GM12878 (cell line): ENCODE measurements around the gene PREX1. TPM values are rescaled to one million over a fixed set of nuclear protein-coding genes. Genes with fewer than 3 reads are reported as not detected.

Experiments
- ASH2L ChIP-seq: fragments of 300-600, 200-600 bp; sonication (generic); IDR thresholded peaks from 2 replicates; pipeline ENCODE4 v1.6.1; 2017; ENCODE audit warnings: low read depth, mild to moderate bottlenecking, borderline replicate concordance
- BCL3 ChIP-seq: IDR thresholded peaks from 2 replicates; pipeline ENCODE4 v1.6.1; 2011; ENCODE audit warnings: borderline replicate concordance, low read depth, mild to moderate bottlenecking, moderate library complexity, low read length; ENCODE audit not compliant: insufficient read depth, poor library complexity, severe bottlenecking
- BRCA1 ChIP-seq: IDR thresholded peaks from 2 replicates; pipeline ENCODE4 v1.6.1; 2011; ENCODE audit warnings: low read depth, low read length, improper control_type of control experiment
- IKZF1 ChIP-seq: fragments of 450-650 bp; conservative IDR thresholded peaks from 2 replicates; pipeline ENCODE4 v1.6.1; 2017; ENCODE audit warnings: antibody characterized with exemption, mild to moderate bottlenecking
- IKZF2 ChIP-seq, 2 experiments: fragments of 450-650 bp; IDR thresholded peaks; 2 replicates each; pipeline ENCODE4 v1.6.1; 2017; ENCODE audit warnings: mild to moderate bottlenecking in 2 of 2, moderate library complexity in 2 of 2
- IRF4 ChIP-seq: IDR thresholded peaks from 2 replicates; pipeline ENCODE4 v1.6.1; 2011; ENCODE audit warnings: low read depth, low read length
- IRF5 ChIP-seq: fragments of 450-650 bp; IDR thresholded peaks from 2 replicates; pipeline ENCODE4 v1.6.1; 2017; ENCODE audit warnings: borderline replicate concordance
- KLF5 ChIP-seq: fragments of 450-650 bp; IDR thresholded peaks from 2 replicates; pipeline ENCODE4 v1.6.1; 2014; ENCODE audit warnings: mild to moderate bottlenecking; ENCODE audit not compliant: partially characterized antibody
- MEF2B ChIP-seq: fragments of 450-650 bp; IDR thresholded peaks from 2 replicates; pipeline ENCODE4 v1.6.1; 2018; ENCODE audit warnings: mild to moderate bottlenecking, moderate library complexity; ENCODE audit not compliant: partially characterized antibody, poor library complexity, severe bottlenecking
- NKRF ChIP-seq: fragments of 450-650 bp; conservative IDR thresholded peaks from 2 replicates; pipeline ENCODE4 v1.6.1; 2017; ENCODE audit warnings: mild to moderate bottlenecking, moderate library complexity
- RAD51 ChIP-seq: fragments of 450-650 bp; IDR thresholded peaks from 2 replicates; pipeline ENCODE4 v1.6.1; 2016; ENCODE audit warnings: moderate library complexity, mild to moderate bottlenecking, inconsistent platforms
- RB1 ChIP-seq: fragments of 450-650 bp; formaldehyde crosslinking; IDR thresholded peaks from 2 replicates; pipeline ENCODE4 v1.6.1; 2017; ENCODE audit warnings: mild to moderate bottlenecking, borderline replicate concordance
- SIN3A ChIP-seq: IDR thresholded peaks from 2 replicates; pipeline ENCODE4 v1.6.1; 2012; ENCODE audit warnings: low read depth, low read length, improper control_type of control experiment
- SMC3 ChIP-seq: IDR thresholded peaks from 2 replicates; pipeline ENCODE4 v1.6.1; 2011; ENCODE audit warnings: low read length, improper control_type of control experiment, borderline replicate concordance
- SRF ChIP-seq, 2 experiments: IDR thresholded peaks; 2 replicates each; pipeline ENCODE4 v1.6.1; 2011; ENCODE audit warnings: low read depth in 2 of 2, low read length in 2 of 2, mild to moderate bottlenecking in 1 of 2, moderate library complexity in 1 of 2
- SUZ12 ChIP-seq: fragments of 200-600 bp; sonication (generic); IDR thresholded peaks from one replicate; pipeline ENCODE4 v1.6.1; 2018; ENCODE audit warnings: antibody characterized with exemption, mild to moderate bottlenecking; ENCODE audit not compliant: unreplicated experiment
- TCF3 ChIP-seq: IDR thresholded peaks from 2 replicates; pipeline ENCODE4 v1.6.1; 2012; ENCODE audit warnings: low read depth, mild to moderate bottlenecking, low read length, borderline replicate concordance; ENCODE audit not compliant: insufficient read depth
- ZNF217 ChIP-seq: fragments of 450-650 bp; IDR thresholded peaks from 2 replicates; pipeline ENCODE4 v1.6.1; 2017; ENCODE audit warnings: antibody characterized with exemption, mild to moderate bottlenecking
- ZNF687 ChIP-seq: fragments of 450-650 bp; IDR thresholded peaks from 2 replicates; pipeline ENCODE4 v1.6.1; 2017; ENCODE audit warnings: mild to moderate bottlenecking, moderate library complexity
- polyA plus RNA-seq, 11 experiments: library from polyadenylated mRNA; depleted of rRNA in 4 of 11; unstranded in 6 of 11; stranded (reverse) in 5 of 11; fragments of >200 nt; fragmentation: Nextera tagmentation in 4 of 11; fragmentation: Illumina TruSeq in 1 of 11; extraction: Ambion mirVana in 4 of 11; extraction: Trizol in 1 of 11; gene quantifications; 1 replicate in 1 of 11; 2 replicates in 10 of 11; pipeline versions ENCODE4 v1.2.1 to v1.2.3, GENCODE V29; 2011 to 2016; ENCODE audit warnings: inconsistent platforms in 2 of 11, missing spikeins in 2 of 11, low read depth in 1 of 11
- total RNA-seq, 4 experiments: library from RNA; depleted of rRNA in 3 of 4; stranded (reverse); fragments of >200 nt in 3 of 4; fragmentation: Illumina TruSeq in 1 of 4; extraction: Trizol in 1 of 4; gene quantifications; 2 replicates each; pipeline versions ENCODE4 v1.2.1 to v1.2.3, GENCODE V29; 2013 to 2021

Gene PREX1
- total and polyA plus RNA-seq, 10 of the 15 experiments (the other 5 are each of a cell fraction or from before 2014, with no cell fraction given) = 2.6 to 114 (median 38.9) TPM

- TF ChIP-seq IRF5 = no peak
- peak; percentile 84; the same call in 1 of the 2 replicates for TF ChIP-seq TCF3
- TF ChIP-seq SMC3 = 0 out of 2 replicates have a peak, but pooled peaks have one; percentile 12
- TF ChIP-seq MEF2B = peak; percentile 30
- TF ChIP-seq IKZF1 = peak; percentile 72
- TF ChIP-seq SUZ12 = no peak
- TF ChIP-seq SRF (IDR thresholded peaks at IDR 0.05; ENCODE audit: low read depth in 2 of 2, low read length in 2 of 2) = 0 out of 4 replicates have a peak, but pooled peaks of 1 of the 2 experiments have one; percentile 30
- no peak for TF ChIP-seq ZNF217
- TF ChIP-seq SIN3A = no peak
- TF ChIP-seq KLF5 = peak; percentile 36
- peak; percentile 18; the same call in 1 of the 2 replicates for TF ChIP-seq IRF4
- peak; percentile 1 for TF ChIP-seq BCL3
- peak; percentile 36; the same call in 1 of the 2 replicates for TF ChIP-seq NKRF
- no peak for TF ChIP-seq BRCA1
- TF ChIP-seq RB1 = no peak
- TF ChIP-seq RAD51 = no peak
- TF ChIP-seq ASH2L = no peak
- TF ChIP-seq IKZF2 (IDR thresholded peaks at IDR 0.05) = peak; percentile 90 to 91
- peak; percentile 9; the same call in 1 of the 2 replicates for TF ChIP-seq ZNF687
Observed at GRCh38 chr20:48783533-48784272, 44.1 kb downstream of the PREX1 start (continued).
